ENCODE measurements around the gene TMC6. TPM values are rescaled to one million over a fixed set of nuclear protein-coding genes. Genes with fewer than 3 reads are reported as not detected.

TMC6 gene
- total RNA-seq, 2 donors from 2014 or later = 143 to 149 TPM

- no peak for DNase-seq
- Mint-ChIP-seq H3K27me3 (ENCODE audit: insufficient read depth) (no peaks in the 10 kb centered on the region), H3K9me3 (no peaks in the 10 kb centered on the region), H3K36me3 (ENCODE audit: low read depth) (peaks cover 10% of the 10 kb centered on the region), H3K4me3 (no peak overlapping the region), H3K4me1 (no peaks in the 10 kb centered on the region), H3K27ac (no peak overlapping the region)
- no peaks in the 10 kb centered on the region for H3K27me3 ChIP-seq (ENCODE audit: control insufficient read depth, insufficient read depth, low read length, poor library complexity, severe bottlenecking)
- H3K4me1 ChIP-seq (ENCODE audit: control insufficient read depth, insufficient read depth, low read length) = no peaks in the 10 kb centered on the region
- no peak overlapping the region for H3K9ac ChIP-seq (ENCODE audit: extremely low read depth, low read length, poor library complexity, severe bottlenecking)
- H3K9me3 ChIP-seq (ENCODE audit: control insufficient read depth, low read length) = no peaks in the 10 kb centered on the region
- no peak overlapping the region for H3K4me3 ChIP-seq (ENCODE audit: low read length)
- peaks cover 26% of the 10 kb centered on the region for H3K36me3 ChIP-seq (ENCODE audit: control insufficient read depth, insufficient read depth, low read length)
- H3K27ac ChIP-seq (ENCODE audit: low read depth, low read length) = no peak overlapping the region
- TF ChIP-seq, protein P1, sequence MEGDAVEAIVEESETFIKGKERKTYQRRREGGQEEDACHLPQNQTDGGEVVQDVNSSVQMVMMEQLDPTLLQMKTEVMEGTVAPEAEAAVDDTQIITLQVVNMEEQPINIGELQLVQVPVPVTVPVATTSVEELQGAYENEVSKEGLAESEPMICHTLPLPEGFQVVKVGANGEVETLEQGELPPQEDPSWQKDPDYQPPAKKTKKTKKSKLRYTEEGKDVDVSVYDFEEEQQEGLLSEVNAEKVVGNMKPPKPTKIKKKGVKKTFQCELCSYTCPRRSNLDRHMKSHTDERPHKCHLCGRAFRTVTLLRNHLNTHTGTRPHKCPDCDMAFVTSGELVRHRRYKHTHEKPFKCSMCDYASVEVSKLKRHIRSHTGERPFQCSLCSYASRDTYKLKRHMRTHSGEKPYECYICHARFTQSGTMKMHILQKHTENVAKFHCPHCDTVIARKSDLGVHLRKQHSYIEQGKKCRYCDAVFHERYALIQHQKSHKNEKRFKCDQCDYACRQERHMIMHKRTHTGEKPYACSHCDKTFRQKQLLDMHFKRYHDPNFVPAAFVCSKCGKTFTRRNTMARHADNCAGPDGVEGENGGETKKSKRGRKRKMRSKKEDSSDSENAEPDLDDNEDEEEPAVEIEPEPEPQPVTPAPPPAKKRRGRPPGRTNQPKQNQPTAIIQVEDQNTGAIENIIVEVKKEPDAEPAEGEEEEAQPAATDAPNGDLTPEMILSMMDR (conservative IDR thresholded peaks at IDR 0.05) = no peak
Measured at GRCh38 chr17:78063489-78063888, 65.1 kb downstream of the TMC6 start.

DNA sequence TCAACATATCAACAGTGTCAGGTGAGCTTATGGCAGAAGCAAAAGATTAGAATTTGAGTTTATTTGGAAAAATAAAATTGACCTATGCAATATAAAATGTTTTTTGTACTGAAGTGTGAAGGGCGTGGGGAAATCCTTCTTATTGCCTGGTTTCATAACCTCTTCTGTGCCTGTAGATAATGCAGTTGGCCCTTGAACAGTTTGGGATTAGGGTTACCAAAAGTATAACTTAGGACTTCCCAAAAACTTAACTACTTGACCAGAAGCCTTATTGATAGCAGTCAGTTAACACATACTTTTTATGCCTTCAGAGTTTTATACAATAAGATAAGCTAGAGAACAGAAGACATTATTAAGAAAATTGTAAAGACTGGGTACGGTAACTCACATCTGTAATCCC lies 66.0 kb downstream of the TMC6 start:
- Histone ChIP-seq H3K4me3 (ENCODE audit: low read length) (no peak overlapping the region), H3K27me3 (ENCODE audit: control insufficient read depth, insufficient read depth, low read length, poor library complexity, severe bottlenecking) (no peaks in the 10 kb centered on the region), H3K9me3 (ENCODE audit: control insufficient read depth, low read length) (no peaks in the 10 kb centered on the region), H3K27ac (ENCODE audit: low read depth, low read length) (no peak overlapping the region), H3K4me1 (ENCODE audit: control insufficient read depth, insufficient read depth, low read length) (no peaks in the 10 kb centered on the region), H3K9ac (ENCODE audit: extremely low read depth, low read length, poor library complexity, severe bottlenecking) (no peak overlapping the region), H3K36me3 (ENCODE audit: control insufficient read depth, insufficient read depth, low read length) (peaks cover 17% of the 10 kb centered on the region)
- Mint-ChIP-seq H3K4me3 (no peak overlapping the region), H3K36me3 (ENCODE audit: low read depth) (peaks cover 5% of the 10 kb centered on the region), H3K27ac (no peak overlapping the region), H3K27me3 (ENCODE audit: insufficient read depth) (no peaks in the 10 kb centered on the region), H3K4me1 (no peaks in the 10 kb centered on the region), H3K9me3 (no peaks in the 10 kb centered on the region)
- TF ChIP-seq, protein P1 (conservative IDR thresholded peaks at IDR 0.05) = no peak
- WGBS, 2 experiments (ENCODE audit: insufficient coverage in 1 of 2, insufficient read length in 1 of 2) = 98 to 100% methylated on average over 2 of the region's 2 CpGs
- no peak for DNase-seq

Other genes starting within 250 kb of the TMC6 start
- gene TNRC6C, start 170.1 kb downstream of the TMC6 start, total RNA-seq = 10 to 100 TPM; 22.4 to 40.2 TPM
- gene TMC8, start 2.0 kb upstream of the TMC6 start, total RNA-seq = 1 to 10 TPM in 1 of 2 donors, under 1 TPM in 1; 0.90 to 3.0 TPM
- gene C17orf99, start 17.6 kb upstream of the TMC6 start, total RNA-seq = not detected
- gene SYNGR2, start 39.8 kb upstream of the TMC6 start, total RNA-seq = 10 to 100 TPM; 39.2 to 39.6 TPM
- 10 to 100 TPM; 81.0 to 97.4 TPM for gene TK1, start 58.3 kb upstream of the TMC6 start, total RNA-seq
- 10 to 100 TPM; 46.5 to 52.4 TPM for gene AFMID, start 58.6 kb upstream of the TMC6 start, total RNA-seq
- 10 to 100 TPM; 59.7 to 89.6 TPM for gene BIRC5, start 85.5 kb upstream of the TMC6 start, total RNA-seq
- under 1 TPM in 1 of 2 donors, not detected in 1; 0.33 TPM for gene TMEM235, start 102.9 kb upstream of the TMC6 start, total RNA-seq
- 10 to 100 TPM; 54.2 to 75.3 TPM for gene SOCS3, start 231.3 kb upstream of the TMC6 start, total RNA-seq
- 10 to 100 TPM; 57.1 to 58.2 TPM for gene PGS1, start 249.9 kb upstream of the TMC6 start, total RNA-seq

Measured in endodermal cell (in vitro differentiated cells).